Endodermal cell (in vitro differentiated cells): ENCODE data around the gene GPR68. TPM values are rescaled to one million over a fixed set of nuclear protein-coding genes. Genes with fewer than 3 reads are reported as not detected.
"Not testable (repeated sequence)": the region's sequence is repeated elsewhere in the genome, so short reads cannot be mapped to it uniquely, and the experiment has no call there.

Source experiments
- DNase-seq: peaks from one replicate; pipeline ENCODE4 v3.0.0-alpha.2; 2017
- H3K27ac ChIP-seq: 2 replicates; pipeline ENCODE4 v1.5.1; 2013; ENCODE audit warnings: mild to moderate bottlenecking, low read depth, low read length, moderate library complexity
- H3K27me3 ChIP-seq: 2 replicates; pipeline ENCODE4 v1.6.1; 2013; ENCODE audit warnings: mild to moderate bottlenecking, low read length, moderate library complexity; ENCODE audit not compliant: insufficient read depth, control insufficient read depth, poor library complexity, severe bottlenecking
- H3K36me3 ChIP-seq: 2 replicates; pipeline ENCODE4 v1.7.0; 2013; ENCODE audit warnings: mild to moderate bottlenecking, low read length, moderate library complexity; ENCODE audit not compliant: control insufficient read depth, insufficient read depth
- H3K4me1 ChIP-seq: one replicate; pipeline ENCODE4 v1.7.0; 2013; ENCODE audit warnings: low read length; ENCODE audit not compliant: control insufficient read depth, insufficient read depth
- H3K4me3 ChIP-seq: 2 replicates; pipeline ENCODE4 v1.5.1; 2013; ENCODE audit warnings: mild to moderate bottlenecking, low read length, moderate library complexity
- H3K9ac ChIP-seq: 2 replicates; pipeline ENCODE4 v1.6.1; 2013; ENCODE audit warnings: mild to moderate bottlenecking, low read length, moderate library complexity; ENCODE audit not compliant: poor library complexity, severe bottlenecking; ENCODE audit errors: extremely low read depth
- H3K9me3 ChIP-seq: 2 replicates; pipeline ENCODE4 v1.6.1; 2013; ENCODE audit warnings: mild to moderate bottlenecking, low read length, moderate library complexity; ENCODE audit not compliant: control insufficient read depth
- H3K27ac Mint-ChIP-seq: 2 replicates; pipeline ENCODE4 v1.8.0; 2020; ENCODE audit warnings: mixed read lengths
- H3K27me3 Mint-ChIP-seq: 2 replicates; pipeline ENCODE4 v1.8.0; 2021; ENCODE audit warnings: mild to moderate bottlenecking, mixed read lengths; ENCODE audit not compliant: insufficient read depth
- H3K36me3 Mint-ChIP-seq: 2 replicates; pipeline ENCODE4 v1.8.0; 2020; ENCODE audit warnings: low read depth, mixed read lengths
- H3K4me1 Mint-ChIP-seq: 2 replicates; pipeline ENCODE4 v1.8.0; 2020; ENCODE audit warnings: mixed read lengths
- H3K4me3 Mint-ChIP-seq: 2 replicates; pipeline ENCODE4 v1.8.0; 2020; ENCODE audit warnings: mild to moderate bottlenecking, moderate library complexity, mixed read lengths
- H3K9me3 Mint-ChIP-seq: 2 replicates; pipeline ENCODE4 v1.8.0; 2020; ENCODE audit warnings: mild to moderate bottlenecking, mixed read lengths
- WGBS, 2 experiments: methylation state at CpG; one replicate each; pipeline versions ENCODE4 v1.1.5 to v1.1.7; 2013; ENCODE audit warnings: missing lambda C conversion rate in 2 of 2, mixed read lengths in 1 of 2; ENCODE audit not compliant: insufficient coverage in 1 of 2, insufficient read length in 1 of 2; 5-methylcytosine and 5-hydroxymethylcytosine counted together
- total RNA-seq, 2 donors: library from RNA; stranded (reverse); fragmentation: NEBNext Ultra II Directional in 1 of 2; extraction: Animal tissue kit (Norgen Biotek cat#: 25700) in 1 of 2; gene quantifications; 2 replicates in 1 of 2; 3 replicates in 1 of 2; pipeline ENCODE4 v1.2.1, GENCODE V29; 2021
- TF ChIP-seq, protein P1 (sequence below): fragments of 200-600 bp; sonication (generic); conservative IDR thresholded peaks from 2 replicates; pipeline ENCODE4 v1.5.0; 2021; ENCODE audit warnings: antibody characterized with exemption, mild to moderate bottlenecking

GPR68 gene
- total RNA-seq, 2 donors from 2014 or later = 0.38 to 0.44 TPM

DNA sequence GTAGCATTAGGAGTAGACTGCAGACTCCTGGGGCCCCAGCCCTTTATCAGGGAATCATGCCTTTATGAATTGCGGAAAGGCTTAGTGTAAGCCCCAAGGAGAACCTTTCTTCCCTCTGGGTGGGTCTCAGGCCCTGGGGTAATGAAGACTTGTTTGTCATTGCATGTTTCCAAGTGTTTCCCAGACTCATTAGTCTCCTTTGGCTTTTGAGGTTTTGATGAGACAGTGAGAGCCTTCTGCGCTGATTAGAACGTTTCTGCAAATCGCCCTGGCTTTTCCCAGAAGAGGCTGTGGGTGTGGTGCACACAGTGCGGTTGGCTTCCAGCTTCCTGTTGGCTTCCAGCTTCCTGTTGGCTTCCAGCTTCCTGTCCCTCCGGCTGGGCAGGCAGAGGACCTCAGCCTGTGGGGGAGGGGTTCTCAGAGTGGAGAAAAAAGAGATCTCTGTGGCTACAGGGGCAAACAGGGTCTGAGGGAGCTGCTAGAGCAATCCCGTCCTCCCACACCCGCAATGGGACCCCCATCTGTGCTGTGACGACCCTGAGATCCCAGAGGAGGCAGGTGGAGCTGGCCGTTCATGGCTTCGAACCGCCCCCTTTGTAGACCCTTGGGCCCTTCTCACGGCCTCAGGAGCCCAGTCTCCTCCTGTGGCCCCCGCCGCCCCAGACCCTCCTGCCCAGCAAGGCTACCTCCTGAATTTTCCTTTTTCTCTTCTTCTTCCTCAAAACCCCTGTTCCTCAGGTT is 42.1 kb downstream of the GPR68 start:
- Histone ChIP-seq H3K9me3 (no peaks in the 10 kb centered on the region), H3K9ac (no peak overlapping the region), H3K4me3 (no peak overlapping the region), H3K4me1 (no peaks in the 10 kb centered on the region), H3K27ac (no peak overlapping the region), H3K27me3 (no peaks in the 10 kb centered on the region), H3K36me3 (peaks cover 11% of the 10 kb centered on the region)
- H3K27ac Mint-ChIP-seq = no peak overlapping the region
- WGBS, 2 experiments = 91 to 92% methylated on average over 10 to 15 of the region's 15 CpGs
- peaks cover 62% of the 10 kb centered on the region for H3K36me3 Mint-ChIP-seq
- no peak for DNase-seq
- TF ChIP-seq, protein P1, sequence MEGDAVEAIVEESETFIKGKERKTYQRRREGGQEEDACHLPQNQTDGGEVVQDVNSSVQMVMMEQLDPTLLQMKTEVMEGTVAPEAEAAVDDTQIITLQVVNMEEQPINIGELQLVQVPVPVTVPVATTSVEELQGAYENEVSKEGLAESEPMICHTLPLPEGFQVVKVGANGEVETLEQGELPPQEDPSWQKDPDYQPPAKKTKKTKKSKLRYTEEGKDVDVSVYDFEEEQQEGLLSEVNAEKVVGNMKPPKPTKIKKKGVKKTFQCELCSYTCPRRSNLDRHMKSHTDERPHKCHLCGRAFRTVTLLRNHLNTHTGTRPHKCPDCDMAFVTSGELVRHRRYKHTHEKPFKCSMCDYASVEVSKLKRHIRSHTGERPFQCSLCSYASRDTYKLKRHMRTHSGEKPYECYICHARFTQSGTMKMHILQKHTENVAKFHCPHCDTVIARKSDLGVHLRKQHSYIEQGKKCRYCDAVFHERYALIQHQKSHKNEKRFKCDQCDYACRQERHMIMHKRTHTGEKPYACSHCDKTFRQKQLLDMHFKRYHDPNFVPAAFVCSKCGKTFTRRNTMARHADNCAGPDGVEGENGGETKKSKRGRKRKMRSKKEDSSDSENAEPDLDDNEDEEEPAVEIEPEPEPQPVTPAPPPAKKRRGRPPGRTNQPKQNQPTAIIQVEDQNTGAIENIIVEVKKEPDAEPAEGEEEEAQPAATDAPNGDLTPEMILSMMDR = no peak
- no peaks in the 10 kb centered on the region for H3K27me3 Mint-ChIP-seq
- H3K9me3 Mint-ChIP-seq = peaks cover 7% of the 10 kb centered on the region
- no peak overlapping the region for H3K4me3 Mint-ChIP-seq
- no peaks in the 10 kb centered on the region for H3K4me1 Mint-ChIP-seq

DNA sequence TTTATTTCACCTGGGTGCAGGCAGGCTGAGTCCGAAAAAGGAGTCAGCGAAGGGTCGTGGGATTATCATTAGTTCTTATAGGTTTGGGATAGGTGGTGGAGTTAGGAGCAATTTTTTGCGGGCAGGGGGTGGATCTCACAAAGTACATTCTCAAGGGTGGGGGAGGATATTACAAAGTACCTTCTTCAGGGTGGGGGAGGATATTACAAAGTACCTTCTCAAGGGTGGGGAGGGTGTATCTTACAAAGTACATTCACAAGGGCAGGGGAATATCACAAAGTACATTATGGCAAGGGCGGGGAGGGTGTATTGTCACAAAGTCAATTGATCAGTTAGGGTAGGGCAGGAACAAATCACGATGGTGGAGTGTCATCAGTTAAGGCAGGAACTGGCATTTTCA is 43.7 kb downstream of the GPR68 start:
- not testable (repeated sequence) for H3K9me3 Mint-ChIP-seq, H3K4me1 ChIP-seq, H3K27ac Mint-ChIP-seq, H3K27me3 Mint-ChIP-seq, H3K9me3 ChIP-seq, H3K4me3 Mint-ChIP-seq, H3K27me3 ChIP-seq, H3K4me1 Mint-ChIP-seq, H3K27ac ChIP-seq, H3K9ac ChIP-seq, H3K4me3 ChIP-seq, DNase-seq
- peaks cover 11% of the 10 kb centered on the region for H3K36me3 ChIP-seq
- peaks cover 62% of the 10 kb centered on the region for H3K36me3 Mint-ChIP-seq
- 97 to 99% methylated on average over 5 to 6 of the region's 6 CpGs for WGBS, 2 experiments

DNA sequence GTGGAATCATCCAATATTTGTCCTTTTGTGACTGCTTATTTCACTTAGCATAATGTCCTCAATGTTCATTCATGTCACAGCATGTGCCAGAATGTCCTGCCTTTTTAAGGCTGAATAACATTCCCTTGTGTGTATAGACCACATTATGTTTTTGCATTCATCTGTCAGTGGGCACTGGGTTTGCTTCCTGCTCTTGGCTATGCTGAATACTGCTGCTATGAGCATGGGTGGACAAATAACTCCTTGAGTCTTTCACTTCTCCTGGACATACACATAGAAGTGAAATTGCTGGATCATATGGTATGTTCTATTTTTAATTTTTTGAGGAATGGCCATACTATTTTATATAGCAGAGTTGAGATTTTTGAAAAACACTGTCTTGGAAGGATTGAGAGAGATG is 46.9 kb downstream of the GPR68 start:
- Histone ChIP-seq H3K9ac (no peak overlapping the region), H3K9me3 (no peaks in the 10 kb centered on the region), H3K4me3 (no peak overlapping the region), H3K27me3 (no peaks in the 10 kb centered on the region), H3K36me3 (peaks cover 8% of the 10 kb centered on the region), H3K4me1 (no peaks in the 10 kb centered on the region), H3K27ac (no peak overlapping the region)
- TF ChIP-seq, protein P1 = no peak
- peaks cover 6% of the 10 kb centered on the region for H3K4me1 Mint-ChIP-seq
- no peaks in the 10 kb centered on the region for H3K27me3 Mint-ChIP-seq
- peaks cover 7% of the 10 kb centered on the region for H3K9me3 Mint-ChIP-seq
- peaks cover 42% of the 10 kb centered on the region for H3K36me3 Mint-ChIP-seq
- no peak for DNase-seq
- no peak overlapping the region for H3K4me3 Mint-ChIP-seq
- no peak overlapping the region for H3K27ac Mint-ChIP-seq

DNA sequence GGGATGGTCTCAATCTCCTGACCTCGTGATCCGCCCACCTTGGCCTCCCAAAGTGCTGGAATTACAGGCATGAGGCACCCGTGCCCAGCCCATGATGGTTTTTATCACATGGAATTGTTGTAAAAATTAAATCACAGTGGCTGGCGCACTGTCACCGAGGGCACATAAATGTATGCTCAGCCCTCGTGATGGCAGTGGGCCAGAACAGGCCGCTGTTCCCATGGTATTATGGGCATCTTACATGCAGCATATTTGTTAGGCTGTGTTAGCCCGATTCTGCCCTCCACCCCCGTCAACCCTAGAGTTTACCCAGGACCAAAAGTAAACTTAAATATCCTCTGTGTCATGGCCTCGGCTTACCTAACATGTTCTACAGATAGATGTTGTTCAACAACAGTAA is 48.6 kb downstream of the GPR68 start:
- Histone ChIP-seq H3K9ac (no peak overlapping the region), H3K27ac (no peak overlapping the region), H3K9me3 (no peaks in the 10 kb centered on the region), H3K4me3 (no peak overlapping the region), H3K27me3 (no peaks in the 10 kb centered on the region), H3K36me3 (peaks cover 8% of the 10 kb centered on the region), H3K4me1 (no peaks in the 10 kb centered on the region)
- DNase-seq = no peak
- TF ChIP-seq, protein P1 = no peak
- Mint-ChIP-seq H3K27me3 (no peaks in the 10 kb centered on the region), H3K4me1 (peaks cover 6% of the 10 kb centered on the region), H3K4me3 (no peak overlapping the region), H3K27ac (no peak overlapping the region), H3K9me3 (peaks cover 4% of the 10 kb centered on the region), H3K36me3 (peaks cover 36% of the 10 kb centered on the region)
- WGBS, 2 experiments = 96 to 100% methylated on average over 6 to 10 of the region's 10 CpGs
